HEK293T (cell line): ENCODE results near the gene MYO16.

Experiments used
- CTCF ChIA-PET: fragments of 350-600 bp; formaldehyde crosslinking; extraction: SDS; loops from one replicate; lab custom pipeline; 2021; ENCODE audit warnings: antibody characterized with exemption, inconsistent platforms; lab: Yijun Ruan, JAX
- POLR2A ChIA-PET: fragments of 350-600 bp; formaldehyde crosslinking; extraction: SDS; loops from one replicate; lab custom pipeline; 2020; ENCODE audit warnings: antibody characterized with exemption, inconsistent platforms; lab: Yijun Ruan, JAX
- DNase-seq: peaks from one replicate; pipeline ENCODE4 v3.0.0; 2012; ENCODE audit warnings: mixed read lengths; ENCODE audit errors: extremely low spot score
- ARNT ChIP-seq: fragments of 450-650 bp; IDR thresholded peaks from 2 replicates; pipeline ENCODE4 v1.6.1; 2017; ENCODE audit warnings: mild to moderate bottlenecking
- BHLHE40 ChIP-seq: fragments of 450-650 bp; IDR thresholded peaks from 2 replicates; pipeline ENCODE4 v1.6.1; 2016; ENCODE audit warnings: mild to moderate bottlenecking, moderate library complexity, borderline replicate concordance
- CTBP1 ChIP-seq: fragments of 450-650 bp; IDR thresholded peaks from 2 replicates; pipeline ENCODE4 v1.6.1; 2016; ENCODE audit warnings: borderline replicate concordance
- ELF4 ChIP-seq: fragments of 450-650 bp; IDR thresholded peaks from 2 replicates; pipeline ENCODE4 v1.6.1; 2017; ENCODE audit warnings: antibody characterized with exemption
- FOXA1 ChIP-seq: fragments of 450-650 bp; IDR thresholded peaks from 2 replicates; pipeline ENCODE4 v1.6.1; 2016; ENCODE audit warnings: mild to moderate bottlenecking
- FOXK2 ChIP-seq: fragments of 450-650 bp; IDR thresholded peaks from 2 replicates; pipeline ENCODE4 v1.6.1; 2016; ENCODE audit warnings: mild to moderate bottlenecking
- FOXM1 ChIP-seq: fragments of 450-650 bp; IDR thresholded peaks from 2 replicates; pipeline ENCODE4 v1.6.1; 2017; ENCODE audit warnings: mild to moderate bottlenecking, borderline replicate concordance
- HDGF ChIP-seq: fragments of 450-650 bp; IDR thresholded peaks from 2 replicates; pipeline ENCODE4 v1.6.1; 2017; ENCODE audit warnings: antibody characterized with exemption, borderline replicate concordance
- L3MBTL2 ChIP-seq: fragments of 450-650 bp; conservative IDR thresholded peaks from 2 replicates; pipeline ENCODE4 v1.6.1; 2016; ENCODE audit warnings: mild to moderate bottlenecking
- LEF1 ChIP-seq: fragments of 450-650 bp; IDR thresholded peaks from 2 replicates; pipeline ENCODE4 v1.6.1; 2017; ENCODE audit warnings: mild to moderate bottlenecking, borderline replicate concordance
- NFRKB ChIP-seq: fragments of 450-650 bp; IDR thresholded peaks from 2 replicates; pipeline ENCODE4 v1.6.1; 2016; ENCODE audit warnings: mild to moderate bottlenecking, moderate library complexity
- PKNOX1 ChIP-seq: fragments of 450-650 bp; IDR thresholded peaks from 2 replicates; pipeline ENCODE4 v1.6.1; 2016
- SP1 ChIP-seq: fragments of 450-650 bp; IDR thresholded peaks from 2 replicates; pipeline ENCODE4 v1.6.1; 2017
- SUZ12 ChIP-seq: fragments of 450-650 bp; IDR thresholded peaks from 2 replicates; pipeline ENCODE4 v1.6.1; 2016; ENCODE audit warnings: mild to moderate bottlenecking
- TARDBP ChIP-seq: fragments of 450-650 bp; IDR thresholded peaks from 2 replicates; pipeline ENCODE4 v1.6.1; 2016
- ZNF384 ChIP-seq: fragments of 450-650 bp; IDR thresholded peaks from 2 replicates; pipeline ENCODE4 v1.6.1; 2016

The MYO16 gene

GRCh38 chr13:109110159-109110558 lies 480.7 kb downstream of the MYO16 start:
- POLR2A ChIA-PET: no interaction called here
- DNase-seq: no peak
- TF ChIP-seq CTBP1: no peak
- TF ChIP-seq ELF4: no peak
- TF ChIP-seq TARDBP: no peak
- no peak for TF ChIP-seq SP1
- TF ChIP-seq ARNT: no peak
- TF ChIP-seq HDGF: no peak
- TF ChIP-seq LEF1: no peak
- no peak for TF ChIP-seq ZNF384
- no peak for TF ChIP-seq FOXM1
- TF ChIP-seq BHLHE40: no peak
- no peak for TF ChIP-seq FOXK2
- TF ChIP-seq FOXA1: no peak
- no peak for TF ChIP-seq SUZ12
- TF ChIP-seq NFRKB: no peak
- no peak for TF ChIP-seq PKNOX1
- no peak for TF ChIP-seq L3MBTL2
- CTCF ChIA-PET: no interaction called here

- POLR2A ChIA-PET: no interaction called here
- CTCF ChIA-PET: no interaction called here
- DNase-seq: no peak
- TF ChIP-seq L3MBTL2 (no peak), SP1 (no peak), ZNF384 (no peak), HDGF (no peak)
Observed at GRCh38 chr13:109111141-109111540, 481.7 kb downstream of the MYO16 start.

- ChIA-PET CTCF (no interaction called here), POLR2A (no interaction called here)
- DNase-seq: no peak
- TF ChIP-seq ARNT (no peak), L3MBTL2 (no peak), BHLHE40 (no peak), LEF1 (no peak), FOXM1 (no peak), NFRKB (no peak), FOXK2 (no peak), ZNF384 (no peak), CTBP1 (no peak), PKNOX1 (no peak), SUZ12 (no peak), FOXA1 (no peak), ELF4 (no peak), SP1 (no peak), TARDBP (no peak), HDGF (no peak)
Observed at GRCh38 chr13:109113427-109113826, 484.0 kb downstream of the MYO16 start.

- DNase-seq: no peak
- POLR2A ChIA-PET: no interaction called here
- CTCF ChIA-PET: no interaction called here
- TF ChIP-seq ARNT (no peak), TARDBP (no peak), LEF1 (no peak), FOXM1 (no peak), CTBP1 (no peak), ELF4 (no peak), L3MBTL2 (no peak), HDGF (no peak), BHLHE40 (no peak), FOXA1 (no peak), SUZ12 (no peak), PKNOX1 (no peak), FOXK2 (no peak), SP1 (no peak), ZNF384 (no peak), NFRKB (no peak)
Observed at GRCh38 chr13:109114162-109114561, 484.8 kb downstream of the MYO16 start.

GRCh38 chr13:109114991-109115390 lies 485.6 kb downstream of the MYO16 start:
- CTCF ChIA-PET: no interaction called here
- no peak for DNase-seq
- TF ChIP-seq SUZ12 (no peak), BHLHE40 (no peak), ARNT (no peak), TARDBP (no peak)
- POLR2A ChIA-PET: no interaction called here

GRCh38 chr13:109118521-109118920 lies 489.1 kb downstream of the MYO16 start:
- DNase-seq: no peak
- no peak for TF ChIP-seq LEF1
- no peak for TF ChIP-seq NFRKB
- TF ChIP-seq ELF4: no peak
- TF ChIP-seq FOXA1: no peak
- TF ChIP-seq TARDBP: no peak
- CTCF ChIA-PET: no interaction called here
- POLR2A ChIA-PET: no interaction called here

GRCh38 chr13:109119896-109120295 lies 490.5 kb downstream of the MYO16 start:
- no peak for DNase-seq
- TF ChIP-seq ARNT: no peak
- TF ChIP-seq NFRKB: no peak
- no peak for TF ChIP-seq HDGF
- TF ChIP-seq LEF1: no peak
- TF ChIP-seq FOXM1: no peak
- no peak for TF ChIP-seq FOXA1
- TF ChIP-seq SP1: no peak
- no peak for TF ChIP-seq CTBP1
- ChIA-PET POLR2A (no interaction called here), CTCF (no interaction called here)
